ENCODE data around the gene ESRRB. TPM values are rescaled to one million over a fixed set of nuclear protein-coding genes. Genes with fewer than 3 reads are reported as not detected.

ESRRB gene
- total RNA-seq, 2 donors from 2014 or later: 1.1 to 1.2 TPM

DNA sequence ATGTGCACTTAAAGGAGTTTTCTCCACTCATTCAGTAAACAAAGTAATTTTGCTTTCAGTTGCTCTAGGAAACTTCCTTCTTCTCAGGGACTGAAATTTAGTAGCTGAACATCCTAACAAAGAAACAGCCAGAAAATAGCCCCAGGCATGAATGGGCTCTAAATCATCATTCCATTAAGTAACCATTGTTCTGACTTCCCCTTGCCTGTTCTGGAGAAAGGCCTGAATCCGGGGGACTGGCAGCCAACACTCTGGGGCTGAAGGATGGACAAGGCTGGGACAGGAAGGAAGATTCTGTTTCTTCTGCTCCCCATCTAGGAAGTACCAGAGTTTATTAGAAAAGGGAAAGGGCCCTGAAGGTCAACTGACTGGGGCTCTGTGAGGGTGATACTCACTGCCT is 104.5 kb downstream of the ESRRB start:
- H3K36me3 Mint-ChIP-seq (ENCODE audit: low read depth): no peaks in the 10 kb centered on the region
- WGBS, 2 experiments (ENCODE audit: insufficient coverage in 1 of 2, insufficient read length in 1 of 2): 58% methylated on average over 1 of the region's 1 CpG; no CpG with 5 or more reads in 1 of the 2 experiments
- Histone ChIP-seq H3K27ac (ENCODE audit: low read depth, low read length) (no peak overlapping the region), H3K27me3 (ENCODE audit: control insufficient read depth, insufficient read depth, low read length, poor library complexity, severe bottlenecking) (no peaks in the 10 kb centered on the region), H3K4me1 (ENCODE audit: control insufficient read depth, insufficient read depth, low read length) (no peaks in the 10 kb centered on the region), H3K9me3 (ENCODE audit: control insufficient read depth, low read length) (no peaks in the 10 kb centered on the region), H3K9ac (ENCODE audit: extremely low read depth, low read length, poor library complexity, severe bottlenecking) (no peak overlapping the region), H3K4me3 (ENCODE audit: low read length) (no peak overlapping the region), H3K36me3 (ENCODE audit: control insufficient read depth, insufficient read depth, low read length) (no peaks in the 10 kb centered on the region)
- TF ChIP-seq, protein P1, sequence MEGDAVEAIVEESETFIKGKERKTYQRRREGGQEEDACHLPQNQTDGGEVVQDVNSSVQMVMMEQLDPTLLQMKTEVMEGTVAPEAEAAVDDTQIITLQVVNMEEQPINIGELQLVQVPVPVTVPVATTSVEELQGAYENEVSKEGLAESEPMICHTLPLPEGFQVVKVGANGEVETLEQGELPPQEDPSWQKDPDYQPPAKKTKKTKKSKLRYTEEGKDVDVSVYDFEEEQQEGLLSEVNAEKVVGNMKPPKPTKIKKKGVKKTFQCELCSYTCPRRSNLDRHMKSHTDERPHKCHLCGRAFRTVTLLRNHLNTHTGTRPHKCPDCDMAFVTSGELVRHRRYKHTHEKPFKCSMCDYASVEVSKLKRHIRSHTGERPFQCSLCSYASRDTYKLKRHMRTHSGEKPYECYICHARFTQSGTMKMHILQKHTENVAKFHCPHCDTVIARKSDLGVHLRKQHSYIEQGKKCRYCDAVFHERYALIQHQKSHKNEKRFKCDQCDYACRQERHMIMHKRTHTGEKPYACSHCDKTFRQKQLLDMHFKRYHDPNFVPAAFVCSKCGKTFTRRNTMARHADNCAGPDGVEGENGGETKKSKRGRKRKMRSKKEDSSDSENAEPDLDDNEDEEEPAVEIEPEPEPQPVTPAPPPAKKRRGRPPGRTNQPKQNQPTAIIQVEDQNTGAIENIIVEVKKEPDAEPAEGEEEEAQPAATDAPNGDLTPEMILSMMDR (conservative IDR thresholded peaks at IDR 0.05): no peak
- no peak overlapping the region for H3K4me3 Mint-ChIP-seq
- no peak for DNase-seq
- H3K27me3 Mint-ChIP-seq (ENCODE audit: insufficient read depth): no peaks in the 10 kb centered on the region
- H3K9me3 Mint-ChIP-seq: no peaks in the 10 kb centered on the region
- no peaks in the 10 kb centered on the region for H3K4me1 Mint-ChIP-seq
- no peak overlapping the region for H3K27ac Mint-ChIP-seq

DNA sequence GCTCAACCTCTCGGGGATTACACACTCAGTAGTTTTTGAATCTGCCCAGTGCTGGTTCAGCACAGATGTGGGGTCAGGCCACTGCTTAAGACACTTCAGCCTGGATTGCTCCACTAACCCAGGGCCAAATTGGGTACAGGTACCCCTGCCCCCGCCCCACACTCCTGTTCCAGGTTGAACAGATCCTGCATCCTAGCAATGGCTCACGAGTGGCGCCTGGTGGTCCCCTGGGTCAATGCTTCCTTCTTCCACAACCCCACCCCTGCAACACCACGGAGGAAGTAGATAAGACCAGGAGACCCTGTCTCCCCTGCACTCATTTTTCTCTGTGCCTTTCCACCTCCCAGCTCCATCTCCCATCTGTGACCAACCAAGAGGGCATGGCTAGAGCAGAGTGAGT is 108.4 kb downstream of the ESRRB start:
- no peaks in the 10 kb centered on the region for H3K36me3 ChIP-seq (ENCODE audit: control insufficient read depth, insufficient read depth, low read length)
- Mint-ChIP-seq H3K36me3 (ENCODE audit: low read depth) (no peaks in the 10 kb centered on the region), H3K4me3 (no peak overlapping the region), H3K27me3 (ENCODE audit: insufficient read depth) (no peaks in the 10 kb centered on the region), H3K4me1 (peaks cover 6% of the 10 kb centered on the region), H3K27ac (no peak overlapping the region), H3K9me3 (no peaks in the 10 kb centered on the region)
- WGBS, 2 experiments (ENCODE audit: insufficient coverage in 1 of 2, insufficient read length in 1 of 2): 86 to 100% methylated on average over 1 to 5 of the region's 5 CpGs
- H3K27me3 ChIP-seq (ENCODE audit: control insufficient read depth, insufficient read depth, low read length, poor library complexity, severe bottlenecking): no peaks in the 10 kb centered on the region
- no peak overlapping the region for H3K27ac ChIP-seq (ENCODE audit: low read depth, low read length)
- DNase-seq: peak; percentile 65
- H3K9me3 ChIP-seq (ENCODE audit: control insufficient read depth, low read length): no peaks in the 10 kb centered on the region
- H3K9ac ChIP-seq (ENCODE audit: extremely low read depth, low read length, poor library complexity, severe bottlenecking): no peak overlapping the region
- no peaks in the 10 kb centered on the region for H3K4me1 ChIP-seq (ENCODE audit: control insufficient read depth, insufficient read depth, low read length)
- TF ChIP-seq, protein P1 (conservative IDR thresholded peaks at IDR 0.05): peak; percentile 58
- H3K4me3 ChIP-seq (ENCODE audit: low read length): no peak overlapping the region

- Histone ChIP-seq H3K4me3 (ENCODE audit: low read length) (no peak overlapping the region), H3K4me1 (ENCODE audit: control insufficient read depth, insufficient read depth, low read length) (no peaks in the 10 kb centered on the region), H3K9ac (ENCODE audit: extremely low read depth, low read length, poor library complexity, severe bottlenecking) (no peak overlapping the region), H3K36me3 (ENCODE audit: control insufficient read depth, insufficient read depth, low read length) (no peaks in the 10 kb centered on the region), H3K9me3 (ENCODE audit: control insufficient read depth, low read length) (no peaks in the 10 kb centered on the region), H3K27me3 (ENCODE audit: control insufficient read depth, insufficient read depth, low read length, poor library complexity, severe bottlenecking) (no peaks in the 10 kb centered on the region), H3K27ac (ENCODE audit: low read depth, low read length) (no peak overlapping the region)
- TF ChIP-seq, protein P1 (conservative IDR thresholded peaks at IDR 0.05): no peak
- Mint-ChIP-seq H3K4me3 (no peak overlapping the region), H3K4me1 (peaks cover 6% of the 10 kb centered on the region), H3K27me3 (ENCODE audit: insufficient read depth) (no peaks in the 10 kb centered on the region), H3K36me3 (ENCODE audit: low read depth) (no peaks in the 10 kb centered on the region), H3K9me3 (no peaks in the 10 kb centered on the region), H3K27ac (no peak overlapping the region)
- WGBS, 2 experiments (ENCODE audit: insufficient coverage in 1 of 2, insufficient read length in 1 of 2): 77 to 86% methylated on average over 5 to 7 of the region's 7 CpGs
- DNase-seq: no peak
Observed at GRCh38 chr14:76486251-76486743, 110.4 kb downstream of the ESRRB start.
